IPS DF 19.7 (cell line): ENCODE results near the gene CDHR5.

Source experiments
- DNase-seq: peaks from one replicate; pipeline ENCODE4 v3.0.0-alpha.2; 2013; ENCODE audit warnings: low read depth, low spot score

Gene CDHR5

DNA sequence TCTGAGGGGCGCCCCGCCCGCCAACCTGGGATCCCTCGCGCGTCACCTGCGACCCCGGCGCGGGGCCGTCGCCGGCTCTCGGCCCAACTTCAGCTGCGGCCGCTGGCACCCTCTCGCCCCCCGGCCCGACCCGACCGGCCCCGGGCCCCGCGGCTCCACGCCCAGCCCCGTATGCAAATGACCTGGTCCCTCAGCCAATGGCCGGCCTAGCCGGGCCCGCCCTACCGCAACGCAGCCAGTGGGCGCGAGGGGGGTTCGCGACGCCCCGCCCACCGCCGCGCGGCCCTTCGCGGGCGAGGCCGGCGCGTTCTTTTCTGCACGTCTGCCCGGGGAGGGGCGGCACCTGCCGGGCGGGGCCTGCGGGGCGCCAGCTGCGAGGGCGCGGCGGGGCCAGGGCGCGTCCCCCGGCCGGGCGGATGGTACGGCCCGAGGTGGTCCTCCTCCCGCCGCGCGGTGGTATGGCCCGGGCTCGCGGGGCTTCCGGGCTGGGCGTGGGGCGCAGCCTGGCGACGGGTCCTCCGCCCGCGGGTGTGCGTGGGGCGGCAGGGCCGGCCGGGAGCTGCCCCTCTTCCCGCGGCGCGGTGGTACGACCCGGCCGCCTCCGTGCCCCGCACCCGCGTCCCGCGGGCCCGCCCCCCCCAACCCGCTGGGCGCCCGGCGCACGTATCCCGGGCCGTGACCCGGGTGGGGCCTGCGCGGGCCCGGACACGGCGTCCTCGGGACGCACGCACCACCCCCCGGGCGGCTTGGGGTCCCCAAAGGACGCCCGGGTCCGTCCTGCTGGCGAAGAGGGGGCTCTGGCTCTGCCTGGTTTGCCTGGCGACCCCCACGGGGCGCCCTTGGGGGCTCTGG, 56.2 kb downstream of the CDHR5 start:
- DNase-seq, result no peak

- no peak for DNase-seq
These were observed 57.0 kb downstream of the CDHR5 start for GRCh38 chr11:567629-568292.

DNA sequence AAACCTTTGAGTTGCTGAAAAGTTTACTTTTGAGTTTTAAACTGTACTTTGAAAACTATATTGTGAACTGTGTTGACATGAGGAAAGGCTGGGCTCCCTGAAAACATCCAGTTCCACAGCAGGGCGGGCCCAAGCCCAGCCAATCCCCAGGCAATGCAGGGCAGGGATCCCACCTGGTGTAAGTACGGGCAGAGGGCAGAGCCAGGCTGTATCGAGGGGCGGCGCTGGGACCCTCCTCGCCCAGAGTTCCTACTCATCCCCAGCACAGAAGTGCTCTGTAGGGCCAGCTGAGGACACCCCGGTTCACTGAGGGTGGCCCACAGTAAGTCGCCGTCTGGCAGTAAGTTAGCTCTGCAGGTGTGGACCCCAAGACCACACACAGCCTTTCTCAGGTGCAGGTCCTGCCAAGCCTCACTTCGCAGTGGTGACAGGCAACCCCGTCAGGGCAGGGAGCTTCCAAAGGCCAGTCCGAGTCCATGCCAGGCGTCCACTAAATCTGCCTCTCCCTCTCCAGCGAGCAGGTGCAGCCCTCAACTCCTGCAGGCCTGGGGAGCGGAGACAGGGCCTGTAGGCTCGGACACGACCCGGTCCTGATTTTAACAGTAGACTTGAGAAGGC, 57.6 kb downstream of the CDHR5 start:
- DNase-seq, result no peak
